Measurements from ENCODE around the gene MKRN2. TPM values are rescaled to one million over a fixed set of nuclear protein-coding genes. Genes with fewer than 3 reads are reported as not detected.

MKRN2 gene
- total RNA-seq, 1 experiment from 2014 or later = 15.8 TPM

- H3K4me3 ChIP-seq = no peak overlapping the region
- no peaks in the 10 kb centered on the region for H3K36me3 ChIP-seq
- H3K27me3 ChIP-seq = no peaks in the 10 kb centered on the region
- DNase-seq = no peak
- no peaks in the 10 kb centered on the region for H3K9me3 ChIP-seq
These were observed 12.0 kb upstream of the MKRN2 start for GRCh38 chr3:12544652-12545472.

GRCh38 chr3:12545473-12545791 is 11.5 kb upstream of the MKRN2 start, which contains the start of gene MKRN2OS:
MKRN2OS (minus strand) TSS chr3:12545499; CDS start chr3:12545464, 35 bp downstream.
- H3K4me3 ChIP-seq = no peak within 1 kb of the TSS
- no peak for DNase-seq
- H3K27me3 ChIP-seq = no peaks in the 10 kb centered on the region

GRCh38 chr3:12549971-12550760 is 6.7 kb upstream of the MKRN2 start:
- DNase-seq = no peak
- no peaks in the 10 kb centered on the region for H3K27me3 ChIP-seq

More at GRCh38 chr3:12545473-12545791, 11.5 kb upstream of the MKRN2 start, which contains the start of gene MKRN2OS:
- Histone ChIP-seq H3K9me3 (no peaks in the 10 kb centered on the region), H3K36me3 (no peaks in the 10 kb centered on the region)

GRCh38 chr3:12553921-12554391 is 2.9 kb upstream of the MKRN2 start:
- no peaks in the 10 kb centered on the region for H3K36me3 ChIP-seq
- peak overlapping the region; percentile 51 for H3K4me3 ChIP-seq
- no peak for DNase-seq
- H3K27me3 ChIP-seq = no peaks in the 10 kb centered on the region
- no peaks in the 10 kb centered on the region for H3K9me3 ChIP-seq

More at GRCh38 chr3:12549971-12550760, 6.7 kb upstream of the MKRN2 start:
- H3K4me3 ChIP-seq = no peak overlapping the region
- H3K36me3 ChIP-seq = no peaks in the 10 kb centered on the region
- no peaks in the 10 kb centered on the region for H3K9me3 ChIP-seq

GRCh38 chr3:12556314-12556689 is 585 bp upstream of the MKRN2 start:
- Histone ChIP-seq H3K9me3 (no peaks in the 10 kb centered on the region), H3K27me3 (no peaks in the 10 kb centered on the region), H3K4me3 (peak overlapping the region; percentile 93), H3K36me3 (no peaks in the 10 kb centered on the region)
- no peak for DNase-seq

GRCh38 chr3:12557473-12558100 is 700 bp downstream of the MKRN2 start:
- DNase-seq = no peak
- Histone ChIP-seq H3K4me3 (peak overlapping the region; percentile 93), H3K36me3 (no peaks in the 10 kb centered on the region), H3K27me3 (no peaks in the 10 kb centered on the region), H3K9me3 (no peaks in the 10 kb centered on the region)

GRCh38 chr3:12558706-12559105 is 1.8 kb downstream of the MKRN2 start:
- Histone ChIP-seq H3K27me3 (no peaks in the 10 kb centered on the region), H3K4me3 (peak overlapping the region; percentile 93), H3K9me3 (no peaks in the 10 kb centered on the region), H3K36me3 (no peaks in the 10 kb centered on the region)
- DNase-seq = no peak

GRCh38 chr3:12559520-12559919 is 2.6 kb downstream of the MKRN2 start:
- H3K9me3 ChIP-seq = no peaks in the 10 kb centered on the region
- H3K4me3 ChIP-seq = no peak overlapping the region
- H3K27me3 ChIP-seq = no peaks in the 10 kb centered on the region
- H3K36me3 ChIP-seq = no peaks in the 10 kb centered on the region
- no peak for DNase-seq

- Histone ChIP-seq H3K36me3 (no peaks in the 10 kb centered on the region), H3K4me3 (no peak overlapping the region), H3K27me3 (no peaks in the 10 kb centered on the region), H3K9me3 (no peaks in the 10 kb centered on the region)
- DNase-seq = no peak
These were observed 3.8 kb downstream of the MKRN2 start for GRCh38 chr3:12560505-12561190.

- Histone ChIP-seq H3K4me3 (no peak overlapping the region), H3K9me3 (no peaks in the 10 kb centered on the region), H3K27me3 (no peaks in the 10 kb centered on the region), H3K36me3 (no peaks in the 10 kb centered on the region)
- DNase-seq = no peak
These were observed 4.5 kb downstream of the MKRN2 start for GRCh38 chr3:12561397-12561796.

- Histone ChIP-seq H3K27me3 (no peaks in the 10 kb centered on the region), H3K9me3 (no peaks in the 10 kb centered on the region), H3K36me3 (no peaks in the 10 kb centered on the region), H3K4me3 (no peak overlapping the region)
- DNase-seq = no peak
These were observed 5.6 kb downstream of the MKRN2 start for GRCh38 chr3:12562451-12562850.

GRCh38 chr3:12566976-12567375 is 10.1 kb downstream of the MKRN2 start:
- no peak for DNase-seq
- Histone ChIP-seq H3K27me3 (no peaks in the 10 kb centered on the region), H3K9me3 (no peaks in the 10 kb centered on the region), H3K4me3 (no peak overlapping the region), H3K36me3 (peaks cover 4% of the 10 kb centered on the region; the same call in 1 of the 2 replicates)

- Histone ChIP-seq H3K36me3 (peaks cover 6% of the 10 kb centered on the region), H3K27me3 (no peaks in the 10 kb centered on the region), H3K9me3 (no peaks in the 10 kb centered on the region), H3K4me3 (no peak overlapping the region)
- no peak for DNase-seq
These were observed 11.9 kb downstream of the MKRN2 start for GRCh38 chr3:12568747-12569146.

- Histone ChIP-seq H3K36me3 (peaks cover 6% of the 10 kb centered on the region), H3K4me3 (no peak overlapping the region), H3K9me3 (no peaks in the 10 kb centered on the region), H3K27me3 (no peaks in the 10 kb centered on the region)
- DNase-seq = no peak
These were observed 12.9 kb downstream of the MKRN2 start for GRCh38 chr3:12569836-12570235.

- peaks cover 7% of the 10 kb centered on the region for H3K36me3 ChIP-seq
- DNase-seq = no peak
- H3K4me3 ChIP-seq = no peak overlapping the region
- no peaks in the 10 kb centered on the region for H3K27me3 ChIP-seq
- no peaks in the 10 kb centered on the region for H3K9me3 ChIP-seq
These were observed 15.1 kb downstream of the MKRN2 start for GRCh38 chr3:12571986-12572385.

GRCh38 chr3:12574131-12574530 is 17.2 kb downstream of the MKRN2 start:
- Histone ChIP-seq H3K4me3 (no peak overlapping the region), H3K27me3 (no peaks in the 10 kb centered on the region), H3K36me3 (peaks cover 13% of the 10 kb centered on the region), H3K9me3 (no peaks in the 10 kb centered on the region)
- no peak for DNase-seq

- H3K36me3 ChIP-seq = peaks cover 13% of the 10 kb centered on the region
- DNase-seq = no peak
- no peaks in the 10 kb centered on the region for H3K9me3 ChIP-seq
- no peaks in the 10 kb centered on the region for H3K27me3 ChIP-seq
- no peak overlapping the region for H3K4me3 ChIP-seq
These were observed 17.8 kb downstream of the MKRN2 start for GRCh38 chr3:12574661-12575060.

All from MG63 (cell line).